Stimulated activated CD8-positive, alpha-beta memory T cell treated with anti-CD3 and anti-CD28 coated beads, Interleukin-15, amount 100 ng/mL, for 1 hour (primary cell): Measurements from ENCODE around the gene RBM12.

Source experiments
- DNase-seq: peaks from one replicate; pipeline ENCODE4 v3.0.0-alpha.2; 2020; ENCODE audit warnings: low read depth

Gene RBM12

GRCh38 chr20:35653893-35654292 lies 10.8 kb downstream of the RBM12 start:
- DNase-seq, result no peak

GRCh38 chr20:35653430-35653734 lies 11.3 kb downstream of the RBM12 start:
- DNase-seq, result no peak

GRCh38 chr20:35652641-35653429 lies 11.9 kb downstream of the RBM12 start:
- no peak for DNase-seq

GRCh38 chr20:35651958-35652357 lies 12.7 kb downstream of the RBM12 start:
- no peak for DNase-seq

GRCh38 chr20:35650632-35651031 lies 14.1 kb downstream of the RBM12 start:
- DNase-seq, result no peak

- DNase-seq, result no peak
Measured at GRCh38 chr20:35648836-35649235, 15.9 kb downstream of the RBM12 start.

- DNase-seq, result no peak
Measured at GRCh38 chr20:35644806-35645205, 19.9 kb downstream of the RBM12 start.

GRCh38 chr20:35643045-35643444 lies 21.7 kb downstream of the RBM12 start:
- no peak for DNase-seq

GRCh38 chr20:35641743-35642142 lies 23.0 kb downstream of the RBM12 start:
- no peak for DNase-seq

GRCh38 chr20:35640724-35641123 lies 24.0 kb downstream of the RBM12 start:
- DNase-seq, result no peak

GRCh38 chr20:35638751-35639150 lies 25.9 kb downstream of the RBM12 start:
- DNase-seq, result no peak

- DNase-seq, result no peak
Measured at GRCh38 chr20:35637276-35637675, 27.4 kb downstream of the RBM12 start.

- DNase-seq, result no peak
Measured at GRCh38 chr20:35636095-35636494, 28.6 kb downstream of the RBM12 start.

- no peak for DNase-seq
Measured at GRCh38 chr20:35635652-35636051, 29.0 kb downstream of the RBM12 start.

- no peak for DNase-seq
Measured at GRCh38 chr20:35632539-35633115, 32.1 kb downstream of the RBM12 start.

- DNase-seq, result no peak
Measured at GRCh38 chr20:35630636-35631035, 34.1 kb downstream of the RBM12 start.

GRCh38 chr20:35629427-35630145 lies 35.1 kb downstream of the RBM12 start:
- no peak for DNase-seq

GRCh38 chr20:35627121-35627520 lies 37.6 kb downstream of the RBM12 start:
- DNase-seq, result no peak

GRCh38 chr20:35626386-35627001 lies 38.2 kb downstream of the RBM12 start:
- no peak for DNase-seq

GRCh38 chr20:35625584-35626385 lies 38.9 kb downstream of the RBM12 start:
- DNase-seq, result no peak

GRCh38 chr20:35621560-35621946 lies 43.1 kb downstream of the RBM12 start:
- DNase-seq, result no peak
